CD4-positive, alpha-beta T cell treated with Interferon alpha-2 for 1 hour (primary cell): Measurements from ENCODE around the gene DAB1.

ENCODE experiments used
- DNase-seq, 2 donors: peaks; one replicate each; pipeline ENCODE4 v3.0.0-alpha.2; 2020 to 2022

DAB1 gene

DNA sequence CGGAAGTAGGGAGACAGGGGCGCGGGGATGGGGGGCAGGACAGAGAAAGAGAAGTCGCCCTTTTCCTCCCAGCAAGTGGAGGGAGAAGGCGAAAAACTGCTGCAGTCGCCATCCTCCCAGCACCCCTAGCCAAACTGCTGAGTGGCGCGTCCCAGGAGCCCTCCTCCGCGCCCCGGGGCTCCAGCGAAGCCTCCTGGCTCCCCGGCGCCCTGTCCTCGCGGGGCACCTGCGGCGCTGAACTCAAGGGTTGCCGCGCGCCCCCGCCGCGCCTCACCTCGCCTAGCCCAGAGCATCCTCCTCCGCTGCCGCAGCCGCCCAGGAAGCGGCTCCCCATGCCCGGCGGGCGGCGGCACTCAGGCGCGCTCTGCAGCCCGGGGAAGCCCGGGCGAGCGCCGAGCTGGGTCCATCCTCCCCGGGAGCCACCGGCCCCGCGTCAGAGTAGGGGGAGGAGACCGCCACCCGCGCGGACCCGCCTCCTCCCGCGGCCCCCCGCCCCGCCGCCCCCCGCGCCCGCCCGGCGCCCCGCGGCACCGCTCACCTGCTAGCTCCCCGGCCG is at the start of gene DAB1:
Gene DAB1 (minus strand): TSS at position 405 of the 556 bp plus-strand sequence. CDS start 133,030 bp downstream, outside the sequence.
- DNase-seq: no peak

DNA sequence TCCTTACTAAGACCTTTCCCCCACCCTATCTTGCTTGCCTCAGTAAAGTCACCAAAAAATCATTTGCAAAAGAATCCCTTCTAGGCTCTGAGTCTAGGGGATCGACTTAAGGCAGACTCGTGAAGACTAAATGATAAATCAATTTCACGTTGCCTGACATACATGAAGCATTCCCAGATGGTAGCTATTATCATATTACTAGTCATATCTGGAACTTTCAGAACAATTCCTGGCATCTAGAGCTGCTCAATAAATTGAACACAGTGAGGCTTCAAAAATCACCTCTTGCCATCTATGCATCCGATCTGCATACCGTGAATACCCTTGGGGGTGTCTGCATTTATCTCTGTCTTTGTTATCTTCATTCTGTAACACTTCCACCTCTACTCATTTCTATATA is 49.6 kb upstream of the DAB1 start:
- no peak for DNase-seq

DNA sequence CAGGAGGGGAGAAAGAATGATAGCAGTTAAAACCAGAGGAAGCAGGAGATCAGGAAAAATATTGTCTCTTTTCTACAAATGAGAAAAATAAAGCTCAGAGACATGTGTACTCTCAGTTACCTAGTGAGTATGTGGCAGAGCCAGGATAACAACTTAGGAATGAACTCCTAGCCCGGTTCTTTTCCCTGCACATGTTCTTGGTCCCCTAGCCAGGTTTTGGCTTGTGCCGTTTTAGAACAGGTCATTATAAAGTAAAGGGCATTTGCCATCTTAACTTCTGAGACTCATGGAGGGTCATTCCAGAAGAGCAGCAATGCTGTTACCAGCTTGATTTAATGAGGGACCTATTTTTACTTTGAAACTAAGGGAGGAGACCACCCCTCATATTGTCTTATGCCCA is 48.1 kb upstream of the DAB1 start:
- DNase-seq: no peak

DNA sequence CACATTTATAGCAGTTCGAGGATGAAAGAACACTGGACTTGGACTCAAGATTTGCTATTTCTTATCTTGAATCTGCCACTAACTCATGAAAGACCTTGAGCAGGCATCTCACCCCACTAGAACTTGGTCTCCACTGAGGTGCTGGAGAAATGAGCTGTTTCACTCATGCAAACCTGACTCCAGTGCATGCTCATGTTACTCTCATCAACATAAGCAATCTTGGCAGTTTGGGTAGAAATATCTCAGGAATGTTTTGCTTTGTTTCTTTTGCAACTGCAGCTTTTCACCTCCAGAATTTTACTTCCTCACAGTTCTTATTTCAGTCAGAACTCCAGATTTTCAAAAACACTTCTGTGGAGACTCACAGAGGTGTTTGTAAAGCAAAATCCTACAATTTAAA is 46.2 kb upstream of the DAB1 start:
- DNase-seq: no peak

DNA sequence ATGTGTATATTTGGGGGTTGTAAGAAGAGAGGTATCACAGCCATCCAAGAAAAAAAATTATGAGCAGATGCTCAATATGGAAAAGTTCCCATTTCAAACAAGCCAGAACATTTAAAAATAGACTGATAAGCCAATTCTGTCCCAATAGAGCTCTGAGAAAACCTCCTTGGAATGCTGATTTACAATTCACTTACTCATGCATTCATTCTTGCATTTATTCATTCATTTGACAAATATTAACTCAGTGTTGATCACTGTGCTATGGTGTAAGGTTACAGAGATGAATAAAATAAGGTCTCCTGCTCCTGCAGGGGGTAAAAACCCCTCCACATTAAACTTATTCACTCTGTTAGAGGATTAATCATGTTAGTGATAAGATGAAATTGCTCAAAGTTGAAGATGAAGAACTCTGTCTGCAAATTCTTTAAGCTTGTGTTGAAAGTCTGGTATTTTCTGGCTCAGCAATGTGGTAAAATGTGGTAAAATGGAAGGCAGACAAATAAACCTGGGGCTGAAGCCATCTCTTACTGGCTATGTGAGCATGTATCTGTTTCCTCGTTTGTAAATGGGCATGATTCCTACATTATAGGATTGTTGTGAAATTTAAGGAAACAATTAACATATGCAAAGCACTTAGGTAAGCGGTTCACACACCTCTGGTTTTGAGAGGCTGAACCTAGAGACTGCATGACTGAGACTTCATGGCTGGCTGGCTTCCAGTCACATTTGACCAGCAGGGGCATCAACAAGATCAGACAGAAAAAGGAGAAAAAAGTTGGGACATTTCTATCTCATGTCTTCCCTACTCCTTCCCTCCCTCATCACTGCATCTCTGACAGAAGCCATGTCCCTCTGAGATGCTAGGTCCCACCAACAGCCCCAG is 45.0 kb upstream of the DAB1 start:
- no peak for DNase-seq

DNA sequence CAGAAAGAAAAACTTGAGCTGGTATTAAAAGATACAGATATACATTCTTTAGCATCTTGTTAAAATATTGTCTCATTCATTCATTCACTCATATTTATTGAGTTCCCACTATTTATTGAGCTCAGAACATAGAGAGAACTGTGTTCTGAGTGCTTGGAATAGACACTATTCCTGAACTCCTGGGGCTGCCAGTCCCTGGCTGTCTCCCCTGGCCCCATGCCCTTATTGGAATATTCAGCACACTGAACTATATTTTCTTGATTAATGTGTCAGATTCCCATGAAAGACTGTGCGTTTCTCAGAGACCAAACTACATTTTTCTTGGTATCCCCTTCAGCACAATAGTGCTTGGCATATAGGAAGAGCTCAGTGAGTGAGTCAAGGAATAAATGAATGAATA is 44.0 kb upstream of the DAB1 start:
- no peak for DNase-seq

DNA sequence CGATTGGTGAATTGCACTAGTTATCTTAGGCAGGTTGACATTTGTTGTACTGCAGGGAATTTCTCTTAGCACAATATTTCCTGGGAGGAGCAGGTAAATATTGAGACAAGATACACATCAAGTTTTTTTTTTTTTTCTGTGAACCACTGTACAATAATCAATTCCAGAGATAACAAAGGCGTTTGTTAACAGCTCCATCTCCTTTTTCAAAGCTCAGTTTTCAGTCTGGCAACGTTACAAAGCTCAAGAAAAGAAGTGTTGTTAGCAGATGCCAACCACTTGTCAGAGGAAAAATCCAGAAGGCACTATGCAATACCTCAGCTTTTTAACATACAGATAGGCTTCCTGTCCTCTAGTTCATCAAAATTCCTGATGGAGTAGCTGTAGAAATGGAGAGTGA is 40.9 kb upstream of the DAB1 start:
- no peak for DNase-seq

DNA sequence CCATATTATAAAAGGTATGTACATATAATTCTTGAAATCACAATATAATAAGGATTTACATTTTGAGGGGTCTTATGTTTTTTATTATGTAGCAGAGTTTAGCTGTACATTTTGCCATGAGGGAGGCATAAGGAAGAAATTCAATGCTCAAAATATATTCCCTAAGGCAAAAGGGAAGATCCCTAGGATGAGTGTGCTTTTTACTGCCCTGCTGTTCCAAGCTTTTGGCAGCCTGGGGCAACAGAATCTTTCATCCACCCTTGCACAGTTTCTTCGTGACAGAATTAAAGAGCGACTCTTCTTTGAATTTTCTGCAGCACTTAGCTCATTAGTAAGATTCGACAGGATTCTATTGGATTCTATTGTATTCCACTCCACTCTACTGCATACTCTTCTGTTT is 39.5 kb upstream of the DAB1 start:
- DNase-seq: no peak

DNA sequence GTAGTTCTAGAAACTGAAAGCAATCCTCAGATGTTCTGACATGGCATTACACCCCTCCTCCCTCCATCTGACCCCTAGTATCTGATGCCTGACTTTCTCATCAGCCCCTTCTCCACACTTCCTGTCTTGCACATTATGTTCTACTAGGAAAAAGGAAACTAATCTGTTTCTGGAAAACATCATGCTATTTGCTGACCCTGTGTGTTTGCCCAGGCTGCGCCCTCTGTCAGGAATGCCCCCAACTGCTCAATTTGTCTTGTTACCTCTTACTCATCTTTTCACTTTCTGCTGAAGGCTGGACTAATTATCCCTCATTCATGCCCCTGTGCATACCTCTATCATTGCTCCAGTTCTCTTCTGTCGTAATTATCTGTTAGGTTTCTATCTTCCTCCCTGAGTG is 37.5 kb upstream of the DAB1 start:
- no peak for DNase-seq

DNA sequence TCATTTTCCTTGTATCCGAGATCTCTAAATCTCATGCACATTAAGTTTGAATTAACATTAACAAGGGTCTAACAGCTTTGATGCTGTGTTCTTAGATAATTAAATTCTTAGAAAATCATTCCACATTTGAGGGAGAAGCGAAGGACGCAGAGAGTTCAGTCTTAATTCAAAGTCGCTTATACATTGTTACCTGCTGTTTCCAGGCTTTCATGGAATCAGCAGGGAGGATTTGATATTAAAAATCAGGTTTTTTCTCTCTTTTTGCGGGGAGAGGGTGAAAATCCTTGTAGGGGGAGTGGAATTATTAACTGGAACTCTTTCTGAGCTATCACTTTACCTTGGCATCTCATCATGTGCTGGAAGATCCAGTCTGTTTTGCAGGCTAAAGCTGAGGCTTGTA is 27.7 kb upstream of the DAB1 start:
- no peak for DNase-seq

DNA sequence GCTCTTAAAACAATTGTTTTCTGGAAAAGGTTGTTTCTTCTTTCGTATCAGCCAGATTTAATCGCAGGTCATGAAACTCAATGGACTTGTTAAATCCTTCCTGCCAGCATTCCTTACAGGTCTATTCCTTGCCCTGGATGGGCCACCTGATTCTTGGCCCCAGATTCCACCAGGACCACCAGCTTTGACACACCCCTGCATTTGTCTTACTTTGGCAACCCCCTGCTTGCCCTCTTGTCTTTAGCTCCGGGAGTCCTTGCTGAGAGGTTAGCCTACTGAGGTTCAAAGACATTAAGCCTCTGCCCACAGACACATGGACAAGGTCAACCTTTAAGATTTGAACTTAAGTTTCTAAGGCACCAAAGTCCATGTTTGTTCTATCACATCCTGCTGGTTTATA is 27.1 kb upstream of the DAB1 start:
- no peak for DNase-seq

DNA sequence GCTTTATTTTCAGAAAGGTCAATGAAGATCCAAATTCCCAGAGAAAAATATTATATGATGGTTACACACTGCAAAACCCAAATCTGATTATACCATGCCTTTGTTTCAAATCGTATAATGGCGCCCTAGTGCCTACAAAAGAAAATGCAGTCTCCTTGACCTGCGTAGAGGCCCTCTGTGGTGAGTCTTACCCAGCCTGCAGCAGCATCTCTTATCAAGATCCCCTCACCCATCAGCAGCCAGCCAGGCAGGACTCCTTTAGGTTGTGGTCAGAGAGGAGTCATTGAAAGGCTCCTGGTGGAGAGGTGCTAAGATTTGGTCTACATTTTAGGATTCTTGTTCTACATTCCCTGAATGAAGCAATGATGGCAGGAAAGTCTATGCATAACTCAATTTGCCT is 23.7 kb upstream of the DAB1 start:
- DNase-seq: no peak

DNA sequence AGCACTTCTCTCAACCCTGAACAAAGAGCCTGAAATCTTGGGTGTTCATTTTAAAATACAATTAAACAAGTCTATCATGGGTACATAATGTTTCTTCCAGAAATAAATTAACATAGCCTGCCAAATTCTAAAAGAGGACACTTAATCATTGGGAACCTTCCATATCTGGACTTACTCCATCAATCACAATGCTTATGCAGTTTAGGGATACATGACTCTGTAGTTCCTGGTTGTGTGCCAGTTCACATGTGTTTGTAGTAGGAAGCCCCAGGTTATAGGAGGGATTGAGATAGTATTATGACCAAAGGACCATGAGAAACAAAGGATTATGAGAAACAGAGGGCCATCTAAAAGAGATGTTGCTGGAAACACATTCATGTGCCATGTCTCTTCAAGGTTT is 19.1 kb upstream of the DAB1 start:
- DNase-seq: no peak

DNA sequence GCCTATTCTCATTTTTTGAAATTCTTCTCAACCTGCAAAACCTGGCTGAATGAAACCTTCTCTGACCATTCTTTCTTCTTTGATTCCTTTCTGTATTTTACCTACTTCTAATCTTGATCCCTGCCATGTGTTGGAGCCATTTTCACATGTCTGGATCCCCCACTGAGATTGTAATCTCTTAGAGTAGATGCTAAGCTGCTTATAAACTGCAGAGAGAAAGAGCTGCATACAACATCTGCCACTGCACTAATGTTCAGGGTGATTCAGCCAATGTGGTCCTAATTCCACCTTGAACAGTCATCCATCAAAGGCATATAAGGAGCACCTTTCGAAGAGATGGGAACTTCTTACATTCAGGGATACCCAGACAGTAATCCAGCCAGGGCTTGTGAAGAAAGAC is 16.2 kb upstream of the DAB1 start:
- no peak for DNase-seq

DNA sequence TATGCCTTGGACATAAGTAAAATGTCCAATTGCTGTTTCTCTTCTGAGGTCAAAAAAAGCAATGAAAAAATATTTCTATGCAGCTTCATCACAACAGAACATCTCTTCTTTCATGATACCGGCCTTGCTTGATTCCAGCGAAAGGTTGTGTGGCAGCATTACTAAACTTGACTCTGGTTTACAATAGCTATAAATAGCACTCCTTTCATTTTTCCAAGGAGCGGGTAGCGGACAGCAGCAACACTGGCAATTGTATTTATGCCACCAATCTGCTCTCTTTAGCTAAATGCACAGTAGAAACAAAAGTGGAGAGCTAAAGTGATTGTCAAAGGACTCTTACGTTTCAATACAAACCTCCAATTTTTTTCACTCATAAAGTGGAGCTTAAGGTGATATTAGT is 7.5 kb upstream of the DAB1 start:
- no peak for DNase-seq

DNA sequence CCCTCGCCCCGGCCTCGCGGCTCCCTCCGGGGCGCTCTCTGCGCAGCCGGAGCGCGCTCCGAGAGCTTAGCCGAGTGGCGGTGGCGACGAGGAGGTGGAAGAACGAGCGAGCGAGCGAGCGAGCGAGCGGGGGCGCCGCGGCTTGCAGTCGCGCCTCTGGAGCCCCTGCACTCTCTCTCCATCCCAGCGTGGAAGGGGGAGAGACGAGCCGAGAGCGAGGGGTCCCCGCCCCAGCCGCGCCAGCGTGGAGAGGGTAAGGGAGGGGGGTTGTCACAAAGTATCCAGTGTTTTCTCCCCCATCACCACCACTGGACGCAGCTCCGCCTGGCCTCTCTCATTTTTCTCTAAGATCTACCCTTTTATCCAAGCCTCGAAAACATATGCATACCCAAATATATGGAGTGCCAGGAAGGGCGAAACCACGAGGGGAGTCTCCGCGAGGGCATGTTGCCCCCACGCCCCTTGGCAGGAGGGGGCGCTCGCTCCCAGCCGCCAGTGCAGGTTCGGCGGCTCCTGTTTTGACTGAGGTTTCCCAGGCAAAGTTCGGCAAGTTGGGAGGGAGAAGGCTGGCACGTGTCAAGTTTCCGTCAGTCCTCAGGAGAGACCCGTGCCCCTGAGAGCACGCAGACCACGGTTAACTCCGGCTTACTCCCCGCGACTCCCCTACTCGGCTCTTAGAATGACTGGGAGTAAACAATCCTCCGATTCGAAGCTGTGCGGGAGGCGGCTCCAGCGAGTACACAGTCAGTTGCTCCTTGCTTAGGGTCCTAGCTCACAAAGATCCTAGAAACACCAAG is 569 bp upstream of the DAB1 start:
- DNase-seq: no peak

DNA sequence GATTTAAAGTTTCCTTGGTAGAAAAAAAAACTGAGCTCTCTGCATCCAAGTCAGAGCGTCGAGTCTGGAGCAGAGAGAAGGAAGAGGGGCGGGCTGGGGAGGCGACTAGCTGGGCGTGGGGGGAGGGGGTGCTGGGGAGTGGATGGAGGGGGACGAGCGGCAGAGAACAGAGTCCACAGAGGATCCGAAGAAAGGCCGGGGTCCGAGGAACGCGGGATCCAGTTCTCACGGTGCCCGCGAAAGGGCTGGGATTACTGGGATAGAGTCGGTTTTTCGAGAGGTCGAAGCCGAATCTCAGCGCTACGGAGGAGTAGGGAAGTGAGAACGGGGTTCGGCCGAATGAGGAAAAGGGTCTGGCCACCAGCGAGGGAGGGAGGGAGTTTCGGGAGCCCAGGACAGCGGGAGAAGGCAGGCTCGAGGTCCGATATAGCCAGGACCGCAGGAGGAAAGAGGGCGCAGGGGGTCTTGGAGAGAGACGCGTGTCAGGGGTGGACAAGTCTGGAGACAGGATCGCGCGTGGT is 665 bp downstream of the DAB1 start:
- no peak for DNase-seq

DNA sequence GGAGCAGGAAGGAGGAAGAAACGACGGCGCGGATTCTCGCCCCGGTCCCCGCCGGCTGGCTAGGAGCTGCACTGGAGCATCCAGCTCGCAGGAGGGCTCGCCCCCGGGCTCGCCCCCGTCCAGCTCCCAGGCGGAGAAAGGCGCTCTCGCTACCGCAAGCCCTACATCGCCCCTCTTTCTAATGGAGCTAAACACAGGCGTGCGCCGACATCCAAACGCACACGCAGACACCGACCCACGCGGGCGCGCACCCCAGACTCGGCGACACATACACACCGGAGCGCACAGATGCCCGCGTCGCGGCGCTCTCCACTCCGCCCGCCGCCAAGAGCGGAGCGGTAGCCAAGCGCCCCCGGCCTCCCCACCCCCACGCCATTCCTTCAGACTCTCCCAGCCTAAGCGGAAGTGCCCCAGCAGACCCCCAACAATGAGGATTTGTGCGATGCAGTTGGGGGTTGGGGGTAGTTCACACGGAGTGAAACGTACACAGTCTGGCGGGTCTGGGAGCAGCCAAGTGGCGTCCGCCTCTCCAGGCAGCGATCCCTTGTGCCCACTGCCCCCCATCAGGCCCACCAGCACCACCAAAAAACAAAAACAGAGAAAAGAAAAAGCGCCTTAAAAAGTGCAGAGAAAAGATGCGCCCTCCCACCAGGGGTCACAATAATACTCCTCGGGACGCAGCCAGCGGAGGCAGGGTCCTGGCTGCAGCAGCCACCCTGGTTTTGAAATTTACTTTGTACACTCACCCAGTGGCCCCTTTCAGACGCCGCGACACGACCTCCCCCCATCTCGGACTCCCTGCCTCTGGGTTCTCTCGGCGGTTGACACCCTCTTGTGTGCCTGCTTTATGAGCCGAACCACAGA is 1.4 kb downstream of the DAB1 start:
- DNase-seq: no peak

DNA sequence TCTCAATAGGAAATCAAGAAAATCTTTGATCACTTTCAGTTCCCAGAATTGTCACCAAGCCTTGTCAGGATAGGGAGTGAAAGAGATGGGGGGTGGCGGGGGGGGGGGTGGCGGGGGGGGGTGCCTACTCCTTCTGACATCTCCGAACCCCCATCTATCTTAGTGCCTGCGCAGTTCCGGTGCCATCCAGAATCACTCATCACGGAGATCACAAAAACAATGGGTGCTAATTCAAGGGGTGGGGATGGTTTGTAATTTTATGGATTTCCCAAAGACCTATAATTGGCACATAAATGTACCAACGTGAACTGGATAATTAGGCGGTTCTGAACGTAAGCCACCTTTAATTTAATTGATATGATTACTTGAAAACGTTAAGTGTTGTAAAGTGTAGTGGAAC is 2.1 kb downstream of the DAB1 start:
- no peak for DNase-seq

DNA sequence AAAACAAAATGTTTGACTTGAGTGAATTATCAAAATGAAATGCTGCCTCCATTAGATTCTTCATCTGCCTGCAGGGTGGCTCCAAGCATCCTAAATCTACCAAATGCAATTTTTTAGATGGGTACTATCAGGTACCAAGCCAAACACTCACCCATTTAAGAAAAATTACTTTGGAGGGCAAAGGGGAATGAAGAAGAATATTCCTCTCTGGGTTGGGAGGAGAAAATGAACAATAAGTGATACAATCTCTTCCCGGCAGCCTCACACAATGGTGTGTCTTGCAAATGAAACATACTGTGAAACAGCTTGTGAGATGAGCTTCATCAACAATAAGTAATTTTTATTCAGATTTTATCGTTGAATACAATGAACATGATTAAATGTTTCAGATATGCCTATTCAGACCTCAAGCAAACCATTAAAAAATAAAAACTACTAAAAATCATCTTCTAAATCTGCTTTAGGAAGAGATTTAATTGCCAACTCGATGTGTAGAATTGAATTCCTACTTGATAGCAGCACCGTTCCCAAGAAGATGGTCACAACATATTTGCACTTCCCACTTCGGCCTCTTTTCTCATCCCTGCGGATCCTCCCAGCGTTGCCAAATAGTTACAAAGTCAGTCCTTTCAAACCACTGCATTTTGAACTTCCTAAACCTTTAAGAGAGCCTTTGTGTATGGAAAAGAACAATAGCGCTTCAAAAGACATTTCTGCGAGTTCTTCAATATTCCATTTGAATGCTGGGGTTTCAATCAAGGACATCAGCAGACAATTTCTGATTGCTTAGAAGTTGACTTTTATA is 2.7 kb downstream of the DAB1 start:
- DNase-seq: no peak

DNA sequence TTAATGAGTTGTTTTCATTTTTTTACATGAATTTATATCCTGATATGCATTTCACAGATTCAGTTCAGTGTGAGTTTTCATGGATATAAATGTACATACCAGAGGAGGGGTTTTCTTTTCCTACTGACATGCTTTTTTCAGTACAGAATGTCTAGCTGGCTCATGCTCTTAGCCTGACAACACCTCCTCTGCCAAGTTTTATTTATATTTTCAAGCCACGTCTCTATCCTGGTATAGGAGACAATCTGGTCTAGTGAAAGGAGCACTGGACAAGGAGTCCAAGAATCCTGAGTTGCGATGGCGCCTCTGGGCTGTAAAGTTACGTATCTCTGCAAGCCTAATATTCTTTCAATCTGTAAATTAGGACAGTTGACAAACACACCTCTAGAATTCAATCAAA is 4.9 kb downstream of the DAB1 start:
- no peak for DNase-seq

DNA sequence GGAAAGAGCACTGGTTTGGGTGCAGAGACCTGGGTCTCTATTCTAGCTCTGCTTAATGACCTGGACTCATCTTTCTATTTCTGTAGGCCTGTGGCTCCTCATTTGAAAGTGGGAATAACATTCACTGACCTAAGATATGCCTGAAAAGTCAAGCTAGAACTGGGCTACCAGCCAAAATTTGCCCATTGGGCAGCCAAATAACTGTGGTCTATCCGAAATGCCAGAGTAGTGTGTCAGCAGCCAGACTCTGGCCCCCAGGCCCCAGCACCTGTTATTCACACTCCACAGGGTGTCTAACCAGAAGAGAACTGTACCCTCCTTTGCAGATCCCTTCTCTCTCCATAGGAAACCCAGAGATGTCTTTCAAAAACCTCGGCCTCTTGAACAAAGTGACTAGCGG is 12.6 kb downstream of the DAB1 start:
- no peak for DNase-seq
